ENCODE data around the gene LLGL1. TPM values are rescaled to one million over a fixed set of nuclear protein-coding genes. Genes with fewer than 3 reads are reported as not detected.

Gene LLGL1
- total and polyA plus RNA-seq, 11 donors, result 5.3 to 20.7 (median 9.0) TPM

DNA sequence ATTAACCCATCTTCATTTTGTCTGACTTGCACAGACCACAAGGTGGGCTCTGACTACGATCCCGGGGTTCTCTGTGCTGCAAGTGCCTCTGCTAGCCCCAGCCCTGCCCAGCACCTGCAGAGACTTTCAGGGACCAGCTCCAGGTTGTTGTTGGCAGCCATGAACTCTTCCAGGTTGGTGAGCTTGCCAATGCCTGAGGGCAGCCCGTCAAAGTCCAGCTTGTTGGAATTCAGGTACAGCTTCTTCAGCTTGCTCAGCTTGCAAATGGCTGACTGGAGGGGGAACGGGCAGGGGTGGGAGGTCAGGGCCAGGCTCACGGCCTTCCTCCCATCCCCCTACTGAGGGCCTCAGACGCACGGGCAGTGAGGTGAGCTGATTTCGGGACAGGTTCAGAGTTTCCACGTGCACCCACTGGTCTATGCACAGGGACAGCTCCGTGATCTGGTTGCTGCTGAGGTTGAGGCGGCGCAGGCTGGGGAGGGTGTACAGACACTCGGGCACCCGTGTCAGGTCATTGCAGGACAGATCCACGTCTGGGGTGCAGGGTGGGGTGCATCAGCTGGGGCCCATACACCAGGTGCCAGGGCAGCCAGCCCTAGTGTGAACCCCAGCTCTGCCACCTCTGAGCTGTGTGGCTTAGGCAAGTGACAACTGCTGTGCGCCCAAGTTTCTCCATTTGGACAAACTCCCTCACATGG is 27.9 kb downstream of the LLGL1 start:
- 85 to 93% (median 90%) methylated on average over 2 to 16 of the region's 16 CpGs for WGBS, 4 donors
- Histone ChIP-seq H3K36me3 (peaks cover 5 to 85% (median 81%) of the 10 kb centered on the region in 9 donors), H3K4me3 (no peak overlapping the region), H3K4me1 (peaks cover 6 to 29% (median 26%) of the 10 kb centered on the region in 12 donors), H3K27ac (no peak overlapping the region), H3K9me3 (no peaks in the 10 kb centered on the region), H3K27me3 (no peaks in the 10 kb centered on the region)
- TF ChIP-seq POLR2A (IDR thresholded peaks at IDR 0.05), result no peak
- DNase-seq (no peak), ATAC-seq (no peak)
- intact Hi-C loops (cut with DNase I), result loop anchor here in 2 of 10 donors (5.0 to 10.0 kb wide), 2 partner anchors 59 to 61 kb away; partner anchors contain the start of genes TOP3A (in 2 of the 2) and SMCR8 (in 1 of the 2)

DNA sequence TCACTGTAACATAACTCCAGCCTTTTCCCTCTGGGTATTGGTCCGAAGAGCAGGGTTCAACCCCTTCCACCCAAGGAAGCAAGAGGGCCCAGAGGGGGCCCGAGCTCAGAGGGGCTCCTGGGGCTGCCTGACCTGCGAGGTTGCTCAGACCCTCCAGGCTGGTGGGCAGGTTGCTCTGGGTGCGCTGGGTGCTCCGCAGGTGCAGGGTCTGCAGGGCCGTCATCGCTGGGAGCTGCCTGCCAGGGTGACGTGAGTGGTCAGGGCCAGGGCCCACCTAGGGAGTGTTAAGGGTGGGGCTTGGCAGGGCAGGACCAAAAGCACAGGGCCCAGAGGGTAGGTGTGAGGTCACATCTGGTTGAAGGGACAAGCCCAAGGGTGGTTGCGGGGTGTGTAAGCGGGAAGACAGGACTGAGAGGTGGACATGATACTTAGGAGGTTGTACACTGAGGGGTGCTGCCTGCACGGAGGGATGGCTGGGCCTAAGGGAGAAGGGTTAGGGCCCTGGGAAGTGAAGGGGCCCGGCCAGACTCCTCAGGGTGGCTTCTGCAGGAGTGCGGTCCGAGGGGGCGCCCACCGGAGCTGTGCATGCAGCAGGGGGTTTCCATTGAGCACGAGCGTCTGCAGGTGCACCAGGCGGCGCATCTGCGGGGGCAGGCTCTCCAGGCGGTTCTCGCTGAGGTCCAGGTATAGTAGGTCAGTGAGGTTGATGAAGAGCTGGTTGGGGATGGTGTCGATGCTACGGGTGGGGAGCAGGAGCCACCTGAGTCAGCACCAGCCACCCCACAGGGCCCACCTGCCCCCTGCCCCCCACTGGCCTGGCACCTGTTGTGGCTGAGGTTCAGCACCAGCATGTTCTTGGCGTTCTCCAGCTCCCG is 28.7 kb downstream of the LLGL1 start:
- no peaks in the 10 kb centered on the region for H3K9me3 ChIP-seq
- H3K4me1 ChIP-seq, result peaks cover 6 to 27% (median 23%) of the 10 kb centered on the region in 12 donors
- peaks cover 5 to 76% (median 72%) of the 10 kb centered on the region in 9 donors for H3K36me3 ChIP-seq
- H3K27ac ChIP-seq, result no peak overlapping the region
- WGBS, 4 donors, result 88 to 95% (median 92%) methylated on average over 22 to 27 of the region's 27 CpGs
- ATAC-seq (no peak), DNase-seq (no peak)
- intact Hi-C loops (cut with DNase I), result loop anchor here in 2 of 10 donors (5.0 to 10.0 kb wide), 2 partner anchors 58 to 61 kb away; partner anchors contain the start of genes TOP3A (in 2 of the 2) and SMCR8 (in 1 of the 2)
- no peaks in the 10 kb centered on the region for H3K27me3 ChIP-seq
- no peak overlapping the region for H3K4me3 ChIP-seq
- no peak for TF ChIP-seq POLR2A (IDR thresholded peaks at IDR 0.05)
- TF ChIP-seq, protein P1, sequence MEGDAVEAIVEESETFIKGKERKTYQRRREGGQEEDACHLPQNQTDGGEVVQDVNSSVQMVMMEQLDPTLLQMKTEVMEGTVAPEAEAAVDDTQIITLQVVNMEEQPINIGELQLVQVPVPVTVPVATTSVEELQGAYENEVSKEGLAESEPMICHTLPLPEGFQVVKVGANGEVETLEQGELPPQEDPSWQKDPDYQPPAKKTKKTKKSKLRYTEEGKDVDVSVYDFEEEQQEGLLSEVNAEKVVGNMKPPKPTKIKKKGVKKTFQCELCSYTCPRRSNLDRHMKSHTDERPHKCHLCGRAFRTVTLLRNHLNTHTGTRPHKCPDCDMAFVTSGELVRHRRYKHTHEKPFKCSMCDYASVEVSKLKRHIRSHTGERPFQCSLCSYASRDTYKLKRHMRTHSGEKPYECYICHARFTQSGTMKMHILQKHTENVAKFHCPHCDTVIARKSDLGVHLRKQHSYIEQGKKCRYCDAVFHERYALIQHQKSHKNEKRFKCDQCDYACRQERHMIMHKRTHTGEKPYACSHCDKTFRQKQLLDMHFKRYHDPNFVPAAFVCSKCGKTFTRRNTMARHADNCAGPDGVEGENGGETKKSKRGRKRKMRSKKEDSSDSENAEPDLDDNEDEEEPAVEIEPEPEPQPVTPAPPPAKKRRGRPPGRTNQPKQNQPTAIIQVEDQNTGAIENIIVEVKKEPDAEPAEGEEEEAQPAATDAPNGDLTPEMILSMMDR (IDR thresholded peaks at IDR 0.05), result no peak

DNA sequence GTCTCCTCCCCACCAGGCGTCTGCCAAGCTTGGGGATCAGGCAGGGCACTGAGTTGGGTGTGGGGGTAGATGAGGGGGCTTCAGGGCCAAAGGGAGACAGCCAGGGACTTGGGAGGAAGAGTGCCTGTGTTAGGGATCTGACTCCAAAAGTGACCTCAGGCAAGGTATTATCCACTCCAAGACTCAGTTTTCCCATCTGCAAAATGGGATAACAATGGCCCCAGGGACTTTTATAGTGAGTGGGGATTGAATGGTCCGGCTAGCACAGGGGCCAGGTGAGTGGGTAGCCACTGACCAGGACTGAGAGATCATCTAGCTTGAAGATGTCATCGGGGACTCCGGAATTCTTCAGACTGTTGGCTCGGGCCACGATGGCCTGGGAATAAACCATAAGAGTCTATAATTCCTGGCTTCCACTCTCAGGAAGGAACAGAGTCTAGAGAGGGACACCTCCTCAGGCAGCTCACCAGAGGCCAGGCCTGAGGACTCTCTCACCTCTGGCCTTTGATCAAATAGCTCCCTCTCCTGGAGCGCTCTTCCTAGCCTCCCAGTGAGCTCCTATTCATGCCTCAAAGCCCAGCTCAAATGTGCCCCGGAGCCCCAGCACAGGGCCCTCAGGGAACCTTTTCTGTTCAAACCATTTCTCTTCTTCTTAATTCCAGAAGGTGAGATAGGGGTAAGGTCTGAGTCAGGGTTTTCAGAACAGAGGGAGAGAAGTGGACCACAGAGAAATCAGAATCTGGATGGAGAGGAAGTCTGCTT is 29.6 kb downstream of the LLGL1 start:
- no peaks in the 10 kb centered on the region for H3K9me3 ChIP-seq
- DNase-seq (no peak), ATAC-seq (no peak)
- peaks cover 5 to 67% (median 63%) of the 10 kb centered on the region in 9 donors for H3K36me3 ChIP-seq
- H3K4me3 ChIP-seq, result no peak overlapping the region
- no peak overlapping the region for H3K27ac ChIP-seq
- H3K27me3 ChIP-seq, result no peaks in the 10 kb centered on the region
- 91 to 99% (median 96%) methylated on average over 6 to 8 of the region's 8 CpGs for WGBS, 4 donors
- TF ChIP-seq, protein P1 (IDR thresholded peaks at IDR 0.05), result no peak
- TF ChIP-seq POLR2A (IDR thresholded peaks at IDR 0.05), result no peak
- peaks cover 6 to 36% (median 30%) of the 10 kb centered on the region in 12 donors for H3K4me1 ChIP-seq
- intact Hi-C loops (cut with DNase I), result loop anchor here in 3 of 10 donors (5.0 to 10.0 kb wide), 3 partner anchors 57 to 68 kb away; partner anchors contain the start of genes TOP3A (in 2 of the 3) and SMCR8 (in 1 of the 3)

DNA sequence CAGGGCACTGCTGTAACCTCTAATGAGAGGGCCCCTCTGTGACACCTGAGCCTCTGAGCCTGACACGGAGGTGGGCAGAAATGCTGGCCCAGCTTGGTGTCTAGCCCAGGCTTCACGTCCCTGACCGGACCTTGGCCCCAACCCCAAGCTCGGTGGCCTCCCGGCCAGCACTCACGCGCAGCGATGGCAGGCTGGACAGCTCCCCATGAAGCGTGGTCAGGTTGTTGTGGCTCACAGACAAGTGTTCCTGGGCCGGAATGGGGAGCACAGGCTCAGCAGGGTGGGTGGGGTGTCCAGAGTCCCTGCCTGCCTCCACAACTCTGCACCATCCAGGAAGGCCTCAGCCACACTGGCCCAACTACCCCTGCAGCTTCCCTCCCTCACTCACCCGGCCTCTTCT is 30.9 kb downstream of the LLGL1 start:
- H3K4me1 ChIP-seq, result peaks cover 6 to 44% (median 33%) of the 10 kb centered on the region in 12 donors
- peak overlapping the region in 6 of 12 donors; percentile 94 to 99 (median 99) for H3K27ac ChIP-seq
- peak overlapping the region in 1 of 12 donors; percentile 71 for H3K4me3 ChIP-seq
- H3K27me3 ChIP-seq, result no peaks in the 10 kb centered on the region
- H3K9me3 ChIP-seq, result no peaks in the 10 kb centered on the region
- ATAC-seq (no peak), DNase-seq (no peak)
- peaks cover 5 to 55% (median 51%) of the 10 kb centered on the region in 9 donors for H3K36me3 ChIP-seq
- 35 to 77% (median 63%) methylated on average over 10 to 11 of the region's 11 CpGs for WGBS, 4 donors
- TF ChIP-seq POLR2A (IDR thresholded peaks at IDR 0.05), result no peak
- TF ChIP-seq, protein P1 (IDR thresholded peaks at IDR 0.05), result no peak
- intact Hi-C loops (cut with DNase I), result loop anchor here in 2 of 10 donors (5.0 to 10.0 kb wide), 2 partner anchors 58 to 69 kb away; partner anchors contain the start of genes SMCR8 (in 1 of the 2) and TOP3A (in 1 of the 2)
